Motor neuron (in vitro differentiated cells): Measurements from ENCODE around the gene CLEC11A. TPM values are rescaled to one million over a fixed set of nuclear protein-coding genes. Genes with fewer than 3 reads are reported as not detected.
A peak's percentile ranks its signal among the peaks of the same experiment; 100 is the strongest.
"Not testable (repeated sequence)": the region's sequence is repeated elsewhere in the genome, so short reads cannot be mapped to it uniquely, and the experiment has no call there.

Experiments used
- ATAC-seq, 8 experiments: fragments of 200-7000 bp; cut with Tn5 transposase; replicated peaks in 6 of 8; 2 replicates each; pipeline ENCODE4 v1.8.0; 2021; ENCODE audit warnings: mild to moderate bottlenecking in 8 of 8, moderate library complexity in 8 of 8
- H3K27ac ChIP-seq, 2 donors: fragments of 250-450 bp; sonication (Bioruptor Pico); 2 replicates each; pipeline ENCODE4 v1.9.0; 2021; ENCODE audit warnings: antibody characterized with exemption in 2 of 2, mild to moderate bottlenecking in 2 of 2, moderate library complexity in 1 of 2
- H3K4me1 ChIP-seq, 2 donors: fragments of 250-450 bp; sonication (Bioruptor Pico); replicated peaks in 1 of 2; 2 replicates each; pipeline ENCODE4 v1.6.1; 2021; ENCODE audit warnings: antibody characterized with exemption in 2 of 2, mild to moderate bottlenecking in 2 of 2, moderate library complexity in 1 of 2
- H3K4me3 ChIP-seq, 5 donors: fragments of 250-450 bp; sonication (Bioruptor Pico); 2 replicates each; pipeline ENCODE4 v1.9.0; 2021; ENCODE audit warnings: antibody characterized with exemption in 5 of 5, mild to moderate bottlenecking in 5 of 5, moderate library complexity in 4 of 5
- WGBS, 10 experiments: fragments of 450-650 bp; shearing (Covaris generic); methylation state at CpG; one replicate each; pipeline ENCODE4 v1.0.0; 2022; 5-methylcytosine and 5-hydroxymethylcytosine counted together
- in situ Hi-C, 9 experiments: fragments of 400-800 bp; cut with MboI; loops; one replicate each; pipeline ENCODE4 v1.15.0; 2021; ENCODE audit warnings: low sequenced_read_pairs in 9 of 9, low pct_unique_long_range_greater_than_20kb in 2 of 9; ENCODE audit not compliant: unreplicated experiment in 9 of 9
- total RNA-seq, 8 experiments: library from RNA; unstranded; fragments of 300-600 nt; gene quantifications; 2 replicates each; pipeline versions ENCODE4 v1.2.3 to v1.2.4, GENCODE V29; 2022

CLEC11A gene
- total RNA-seq, 8 experiments from 2014 or later: 1.8 to 42.0 (median 6.9) TPM

DNA sequence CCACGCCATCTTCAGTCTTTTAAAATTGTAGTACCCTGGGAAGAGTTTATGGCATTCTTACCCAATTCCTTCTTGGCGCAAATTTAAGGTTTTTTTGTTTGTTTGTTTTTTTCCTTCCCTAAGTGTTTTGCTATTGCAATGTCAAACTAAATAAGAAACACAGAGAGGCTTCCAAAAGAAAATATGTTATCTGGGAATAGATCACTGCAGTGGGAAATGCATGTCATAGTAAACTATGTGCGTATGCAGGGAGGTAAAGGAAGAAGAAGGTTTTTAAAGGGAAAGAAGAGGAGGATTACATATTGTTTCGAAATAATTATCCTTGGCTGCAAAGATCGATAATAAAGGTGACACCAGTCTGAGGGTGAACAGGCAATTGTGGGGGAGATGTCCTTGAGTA is 13.2 kb downstream of the CLEC11A start:
- ATAC-seq: no peak
- H3K27ac ChIP-seq: no peak overlapping the region
- no peaks in the 10 kb centered on the region for H3K4me1 ChIP-seq
- WGBS, 10 experiments: 4 to 82% (median 52%) methylated on average over 2 to 5 of the region's 5 CpGs
- H3K4me3 ChIP-seq: no peak overlapping the region
- in situ Hi-C loops: no loop called here

DNA sequence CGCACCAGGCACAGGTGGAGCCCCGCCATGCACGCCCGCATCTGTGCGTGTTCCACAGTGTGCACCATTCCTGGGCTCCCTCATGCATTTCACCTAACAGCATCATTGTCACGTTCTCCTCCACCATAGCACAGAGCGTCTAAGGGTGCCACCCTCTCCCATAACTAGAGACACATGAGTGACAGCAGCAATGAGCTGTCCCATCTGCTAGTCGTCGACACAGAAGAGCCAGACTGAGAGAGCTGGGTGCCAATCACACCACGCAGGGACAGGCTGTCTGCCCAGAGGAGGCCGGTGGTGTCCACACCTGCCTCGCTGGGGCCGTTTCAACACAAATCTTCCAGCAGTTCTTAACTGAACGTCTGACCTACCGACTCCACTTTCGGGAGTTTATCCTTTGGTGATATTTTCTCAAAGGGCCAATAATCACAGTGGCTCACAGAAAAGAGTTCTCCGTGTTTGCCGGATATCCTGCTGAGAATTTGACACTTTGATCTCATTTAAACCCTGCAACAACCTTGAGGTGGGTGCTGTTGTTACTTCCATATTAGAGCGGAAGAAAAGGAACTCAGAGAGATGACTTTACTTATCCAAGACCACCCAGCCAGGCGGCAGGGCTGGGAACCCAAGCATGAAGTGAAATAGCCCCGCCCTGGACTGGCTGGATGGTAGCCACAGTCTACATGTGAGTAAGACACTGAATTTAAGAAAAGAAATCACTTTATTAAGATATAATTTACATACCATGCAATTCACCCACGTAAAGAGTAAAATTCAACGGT is 16.2 kb downstream of the CLEC11A start:
- in situ Hi-C loops: no loop called here
- Histone ChIP-seq H3K27ac (no peak overlapping the region), H3K4me3 (no peak overlapping the region), H3K4me1 (no peaks in the 10 kb centered on the region)
- WGBS, 10 experiments: 12 to 100% (median 61%) methylated on average over 1 to 19 of the region's 23 CpGs
- ATAC-seq: peak in 2 of 8 experiments; percentile 52 to 83

GRCh38 chr19:50739914-50740426 is 16.8 kb downstream of the CLEC11A start:
- in situ Hi-C loops: no loop called here
- Histone ChIP-seq H3K4me1 (no peaks in the 10 kb centered on the region), H3K4me3 (no peak overlapping the region), H3K27ac (no peak overlapping the region)
- peak in 2 of 8 experiments; percentile 26 to 93 for ATAC-seq
- WGBS, 10 experiments: 0 to 67% (median 49%) methylated on average over 3 to 11 of the region's 11 CpGs

- no peak overlapping the region for H3K4me3 ChIP-seq
- H3K27ac ChIP-seq: no peak overlapping the region
- ATAC-seq: no peak
- WGBS, 10 experiments: 20 to 100% (median 63%) methylated on average over 1 to 11 of the region's 18 CpGs; no CpG with 5 or more reads in 2 of the 10 experiments
- H3K4me1 ChIP-seq: no peaks in the 10 kb centered on the region
- in situ Hi-C loops: no loop called here
Observed at GRCh38 chr19:50741179-50741933, 18.2 kb downstream of the CLEC11A start.

- 57 to 100% (median 81%) methylated on average over 1 to 5 of the region's 6 CpGs; no CpG with 5 or more reads in 3 of the 10 experiments for WGBS, 10 experiments
- ATAC-seq: no peak
- H3K4me1 ChIP-seq: no peaks in the 10 kb centered on the region
- no peak overlapping the region for H3K4me3 ChIP-seq
- in situ Hi-C loops: no loop called here
- no peak overlapping the region for H3K27ac ChIP-seq
Observed at GRCh38 chr19:50743537-50743936, 20.4 kb downstream of the CLEC11A start.

DNA sequence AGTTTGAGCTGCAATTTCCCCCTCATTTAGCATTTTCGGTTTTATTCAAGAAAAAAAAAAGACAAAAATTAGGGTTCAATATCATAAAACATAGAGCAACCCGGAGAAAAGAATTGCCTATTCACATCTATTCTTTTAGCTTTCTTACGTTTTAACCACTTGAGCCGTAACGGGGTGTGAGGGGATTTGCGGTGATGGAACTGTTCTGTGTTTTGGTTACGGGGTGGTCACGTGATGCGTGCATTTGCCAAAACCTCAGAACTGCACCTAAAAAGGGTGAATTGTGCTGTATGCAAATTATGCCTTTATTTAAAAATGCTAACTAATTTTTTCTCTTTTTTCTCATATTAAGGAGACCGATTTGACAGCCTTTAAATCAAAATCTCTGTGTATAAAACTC is 22.1 kb downstream of the CLEC11A start:
- in situ Hi-C loops: no loop called here
- WGBS, 10 experiments: 8 to 98% (median 64%) methylated on average over 1 to 10 of the region's 10 CpGs
- H3K4me3 ChIP-seq: no peak overlapping the region
- peaks cover 0 to 3% of the 10 kb centered on the region in 2 donors for H3K4me1 ChIP-seq
- no peak overlapping the region for H3K27ac ChIP-seq
- ATAC-seq: no peak

DNA sequence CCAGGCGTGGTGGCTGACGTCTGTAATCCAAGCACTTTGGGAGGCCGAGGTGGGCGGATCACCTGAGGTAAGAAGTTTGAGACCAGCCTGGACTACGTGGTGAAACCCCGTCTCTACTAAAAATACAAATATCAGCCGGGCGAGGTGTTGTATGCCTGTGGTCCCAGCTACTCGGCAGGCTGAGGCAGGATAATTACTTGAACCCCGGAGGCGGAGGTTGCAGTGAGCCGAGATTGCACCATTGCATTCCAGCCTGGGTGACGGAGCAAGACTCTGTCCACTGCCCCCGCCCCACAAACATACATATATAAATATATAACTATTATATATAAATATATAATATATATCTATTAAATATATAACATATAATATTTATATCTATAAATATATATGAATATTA is 24.0 kb downstream of the CLEC11A start:
- WGBS, 10 experiments: 68 to 100% (median 81%) methylated on average over 1 to 13 of the region's 14 CpGs; no CpG with 5 or more reads in 4 of the 10 experiments
- in situ Hi-C loops, H3K27ac ChIP-seq, H3K4me1 ChIP-seq, ATAC-seq, H3K4me3 ChIP-seq: not testable (repeated sequence)

DNA sequence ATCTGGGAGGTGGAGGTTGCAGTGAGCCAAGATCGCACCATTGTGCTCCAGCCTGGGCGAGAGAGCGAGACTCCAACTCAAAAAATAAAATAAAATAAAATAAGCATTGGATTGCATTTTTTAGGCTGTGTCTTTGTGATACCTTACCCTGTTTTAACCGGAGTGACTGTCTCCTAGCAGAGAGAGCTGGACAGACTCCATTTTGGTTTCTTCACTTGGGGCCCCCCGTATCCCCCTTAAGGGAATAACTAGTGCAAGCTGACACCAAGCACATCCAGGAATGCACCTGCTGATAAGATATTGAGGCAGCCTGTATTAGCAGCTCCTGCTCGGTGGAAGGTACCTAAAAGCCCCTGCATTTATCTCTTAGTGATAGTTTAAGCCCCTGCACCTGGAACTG is 26.3 kb downstream of the CLEC11A start:
- Histone ChIP-seq H3K4me1 (peaks cover 0 to 3% of the 10 kb centered on the region in 2 donors), H3K27ac (no peak overlapping the region), H3K4me3 (no peak overlapping the region)
- in situ Hi-C loops: no loop called here
- WGBS, 10 experiments: 0 to 84% (median 61%) methylated on average over 1 to 6 of the region's 6 CpGs; no CpG with 5 or more reads in 1 of the 10 experiments
- no peak for ATAC-seq

- Histone ChIP-seq H3K4me3 (no peak overlapping the region), H3K4me1 (peaks cover 0 to 3% of the 10 kb centered on the region in 2 donors), H3K27ac (no peak overlapping the region)
- ATAC-seq: peak in 4 of 8 experiments; percentile 16 to 42 (median 34)
- WGBS, 10 experiments: 10 to 69% (median 60%) methylated on average over 3 to 13 of the region's 15 CpGs; no CpG with 5 or more reads in 1 of the 10 experiments
- in situ Hi-C loops: no loop called here
Observed at GRCh38 chr19:50750010-50750409, 26.8 kb downstream of the CLEC11A start.

DNA sequence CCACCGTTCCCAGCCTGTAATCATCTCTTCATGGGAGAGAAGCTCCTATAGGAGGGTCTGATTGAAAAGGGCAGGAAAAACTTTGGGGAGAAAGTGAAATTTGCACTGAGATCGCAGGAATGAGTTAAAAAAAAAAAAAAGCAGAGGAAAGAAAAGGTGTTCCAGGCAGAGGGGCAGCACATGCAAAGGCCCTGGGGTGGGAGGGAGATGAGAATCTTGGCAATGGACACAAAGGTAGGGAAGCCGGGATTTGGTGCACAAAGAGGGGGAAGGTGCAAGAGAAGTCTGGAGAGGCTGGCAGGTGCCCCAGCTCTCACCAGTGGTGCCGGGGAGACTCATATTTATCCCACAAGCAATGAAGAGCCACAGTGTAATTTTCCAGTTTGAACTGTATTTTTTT is 30.7 kb downstream of the CLEC11A start:
- WGBS, 10 experiments: 0 to 76% (median 50%) methylated on average over 1 to 3 of the region's 4 CpGs; no CpG with 5 or more reads in 3 of the 10 experiments
- ATAC-seq: no peak
- H3K4me3 ChIP-seq: no peak overlapping the region
- H3K27ac ChIP-seq: no peak overlapping the region
- peaks cover 0 to 3% of the 10 kb centered on the region in 2 donors for H3K4me1 ChIP-seq
- in situ Hi-C loops: no loop called here

DNA sequence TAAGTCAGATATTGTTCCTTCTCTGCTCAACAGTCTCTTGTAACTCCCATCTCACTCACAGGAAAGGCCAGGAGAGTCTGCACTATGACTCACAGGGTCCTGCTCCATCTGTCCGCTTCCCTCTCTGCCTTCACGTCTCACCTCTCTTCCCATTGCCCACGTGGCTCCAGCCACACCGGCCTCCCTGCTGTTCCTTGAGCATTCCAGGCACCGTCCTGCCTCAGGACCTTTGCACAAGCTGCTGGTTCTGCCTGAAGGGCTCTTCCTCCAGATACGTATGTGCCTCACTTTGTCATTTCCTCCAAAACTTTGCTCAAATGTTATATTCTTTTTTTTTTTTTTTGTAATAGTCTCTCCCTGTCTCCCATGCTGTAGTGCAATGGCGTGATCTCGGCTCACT is 33.1 kb downstream of the CLEC11A start:
- H3K4me1 ChIP-seq, H3K4me3 ChIP-seq, H3K27ac ChIP-seq, in situ Hi-C loops: not testable (repeated sequence)
- WGBS, 10 experiments: 60 to 91% (median 90%) methylated on average over 2 to 4 of the region's 8 CpGs; no CpG with 5 or more reads in 7 of the 10 experiments
- ATAC-seq: peak in 2 of 8 experiments; percentile 15 to 20

GRCh38 chr19:50757624-50758023 is 34.5 kb downstream of the CLEC11A start:
- H3K4me1 ChIP-seq, in situ Hi-C loops, H3K27ac ChIP-seq, ATAC-seq, H3K4me3 ChIP-seq: not testable (repeated sequence)
- 60 to 90% (median 80%) methylated on average over 1 to 3 of the region's 3 CpGs; no CpG with 5 or more reads in 6 of the 10 experiments for WGBS, 10 experiments

DNA sequence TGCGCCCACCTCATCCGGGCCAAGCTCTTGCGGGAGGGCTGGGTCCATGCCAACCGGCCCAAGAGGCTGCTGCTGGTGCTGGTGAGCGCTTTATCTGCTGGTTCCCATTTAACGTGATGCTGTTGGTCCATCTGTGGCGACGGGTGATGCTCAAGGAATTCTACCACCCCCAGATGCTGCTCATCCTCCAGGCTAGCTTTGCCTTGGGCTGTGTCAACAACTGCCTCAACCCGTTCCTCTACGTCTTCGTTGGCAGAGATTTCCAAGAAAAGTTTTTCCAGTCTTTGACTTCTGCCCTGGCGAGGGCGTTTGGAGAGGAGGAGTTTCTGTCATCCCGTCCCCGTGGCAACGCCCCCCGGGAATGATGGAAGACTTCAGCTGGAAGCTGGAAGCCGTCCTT is 35.9 kb downstream of the CLEC11A start:
- not testable (repeated sequence) for ATAC-seq

More for the DNA sequence above, 35.9 kb downstream of the CLEC11A start:
- 20 to 80% methylated on average over 1 to 3 of the region's 18 CpGs; no CpG with 5 or more reads in 8 of the 10 experiments for WGBS, 10 experiments
- H3K4me1 ChIP-seq, H3K27ac ChIP-seq, H3K4me3 ChIP-seq, in situ Hi-C loops: not testable (repeated sequence)
